HG02840 (cell line): ENCODE results near the gene MAP3K20.
"Not testable (repeated sequence)": the region's sequence is repeated elsewhere in the genome, so short reads cannot be mapped to it uniquely, and the experiment has no call there.

Source experiments
- ATAC-seq: cut with Tn5 transposase; IDR thresholded peaks from one replicate; pipeline ENCODE4 v1.9.1; 2021; ENCODE audit warnings: mild to moderate bottlenecking, moderate library complexity, moderate number of reproducible peaks; ENCODE audit not compliant: unreplicated experiment, low FRiP score

The MAP3K20 gene

GRCh38 chr2:173117678-173118077 lies 42.0 kb downstream of the MAP3K20 start:
- ATAC-seq, result no peak

- ATAC-seq, result no peak
Measured at GRCh38 chr2:173118395-173118794, 42.7 kb downstream of the MAP3K20 start.

- no peak for ATAC-seq
Measured at GRCh38 chr2:173119069-173119807, 43.6 kb downstream of the MAP3K20 start.

- ATAC-seq, result no peak
Measured at GRCh38 chr2:173119944-173120343, 44.3 kb downstream of the MAP3K20 start.

- ATAC-seq, result no peak
Measured at GRCh38 chr2:173122936-173123335, 47.3 kb downstream of the MAP3K20 start.

DNA sequence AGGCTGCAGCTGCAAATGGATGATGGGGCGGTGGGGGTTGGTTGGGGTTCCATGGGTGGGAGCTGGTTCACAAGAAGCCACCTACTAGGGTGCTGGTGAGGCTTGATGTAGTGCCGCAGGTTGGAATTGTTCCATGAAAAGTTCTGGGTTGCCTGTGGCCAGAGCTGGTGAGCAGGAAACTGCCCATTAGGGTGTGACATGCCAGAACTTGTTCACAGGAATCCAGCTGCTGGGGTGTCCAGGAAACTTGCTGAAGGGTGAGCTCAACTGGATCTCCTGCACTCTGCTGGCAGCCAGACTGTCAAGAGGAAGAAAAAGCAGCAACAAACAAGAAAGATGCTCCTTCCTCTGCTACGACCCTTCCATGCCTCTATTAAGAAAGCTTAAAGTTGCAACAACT lies 48.8 kb downstream of the MAP3K20 start:
- ATAC-seq, result no peak

DNA sequence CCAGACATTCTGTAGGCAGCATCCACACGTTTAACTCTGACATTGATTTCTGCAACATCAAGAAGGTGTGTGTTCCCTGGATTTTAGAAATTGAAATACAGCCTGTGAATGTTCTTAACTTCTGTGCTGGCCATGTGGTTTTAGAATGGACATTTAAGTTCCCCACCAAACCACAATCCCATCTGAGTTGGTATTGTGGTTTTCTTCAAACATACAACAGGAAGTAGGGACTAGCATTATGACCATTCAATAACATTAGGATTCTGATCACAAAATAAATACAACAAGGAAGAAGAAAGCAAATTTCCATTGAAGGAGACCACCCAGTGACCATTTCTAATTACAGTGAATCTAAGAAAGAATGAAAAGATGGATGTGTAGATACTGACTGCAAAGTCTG lies 51.2 kb downstream of the MAP3K20 start:
- no peak for ATAC-seq

DNA sequence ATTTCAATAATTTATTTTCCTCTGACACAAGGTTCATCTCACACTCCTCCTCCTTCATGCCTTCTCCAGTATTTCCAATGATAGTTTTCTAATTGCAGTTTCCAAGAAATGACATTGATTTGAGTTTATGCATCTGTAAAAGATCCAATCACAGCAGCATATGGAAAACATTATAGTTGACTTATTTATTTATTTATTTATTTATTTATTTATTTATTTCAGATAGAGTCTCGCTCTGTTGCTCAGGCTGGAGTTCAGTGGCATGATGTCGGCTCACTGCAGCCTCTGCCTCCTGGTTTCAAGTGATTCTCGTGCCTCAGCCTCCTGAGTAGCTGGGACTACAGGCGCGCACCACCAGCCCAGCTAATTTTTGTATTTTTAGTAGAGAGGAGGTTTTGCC lies 52.5 kb downstream of the MAP3K20 start:
- not testable (repeated sequence) for ATAC-seq

DNA sequence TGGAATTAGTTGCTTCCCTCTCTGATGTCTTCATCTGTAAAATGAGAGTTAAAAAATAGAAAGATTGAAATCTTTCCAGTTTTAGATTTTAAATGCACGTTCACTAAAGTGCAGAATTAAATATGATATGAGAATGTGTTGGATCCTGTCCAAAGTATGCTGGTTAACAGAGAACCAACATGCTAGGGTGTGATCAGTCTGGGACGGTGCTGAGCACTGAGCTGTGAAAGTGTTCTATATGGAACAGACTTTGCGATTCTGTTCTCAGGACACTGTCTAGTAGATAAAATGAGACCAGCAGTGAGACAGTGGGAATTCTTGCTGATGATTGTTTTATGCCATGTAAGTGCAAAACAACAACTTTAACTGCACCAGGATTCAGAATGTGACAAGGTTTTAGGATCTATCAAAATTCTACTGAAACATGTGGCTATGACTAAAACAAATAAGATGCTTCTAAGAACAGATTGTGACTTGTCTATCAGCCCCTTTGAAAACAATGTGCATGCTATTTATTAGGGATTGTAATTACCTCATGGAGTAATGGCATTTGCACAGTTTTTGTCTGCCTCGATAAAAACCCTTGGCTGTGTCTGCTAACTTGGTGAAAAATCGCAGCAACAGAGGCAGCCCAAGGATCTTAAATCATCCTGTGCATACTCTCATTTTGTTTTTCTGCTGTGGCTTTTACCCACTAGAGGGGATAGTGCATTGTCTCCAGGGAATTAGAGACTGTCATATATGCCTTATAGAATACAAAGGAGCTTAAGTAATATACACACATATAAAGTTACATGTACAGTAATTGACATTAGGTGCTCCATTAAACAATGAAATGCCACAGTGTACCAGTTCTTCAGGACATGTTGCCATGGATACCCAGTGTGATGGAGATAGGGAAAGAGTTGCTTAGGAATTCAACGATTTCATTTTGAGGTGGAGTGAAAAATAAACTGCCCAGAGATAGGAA lies 55.1 kb downstream of the MAP3K20 start:
- no peak for ATAC-seq

DNA sequence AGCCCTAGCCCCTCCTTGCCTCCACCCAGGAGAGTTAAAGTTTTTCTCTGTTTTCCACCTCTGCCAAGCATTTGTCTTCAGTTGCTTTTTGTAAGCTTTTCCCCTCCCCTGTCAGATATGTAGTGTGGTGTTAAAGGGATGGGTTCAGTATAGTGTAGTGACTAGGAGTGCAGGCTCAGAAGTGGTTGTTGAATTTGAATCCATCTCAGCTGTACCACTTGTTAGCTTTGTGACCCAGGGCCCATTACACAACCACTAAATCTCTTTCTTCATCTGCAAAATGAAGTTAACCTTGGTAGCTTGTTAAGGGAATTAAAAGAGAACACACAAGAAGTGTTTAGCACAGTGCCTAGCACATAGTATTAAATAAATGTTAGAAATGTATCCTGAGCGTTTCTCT lies 56.9 kb downstream of the MAP3K20 start:
- no peak for ATAC-seq

- no peak for ATAC-seq
Measured at GRCh38 chr2:173134703-173135102, 59.1 kb downstream of the MAP3K20 start.

DNA sequence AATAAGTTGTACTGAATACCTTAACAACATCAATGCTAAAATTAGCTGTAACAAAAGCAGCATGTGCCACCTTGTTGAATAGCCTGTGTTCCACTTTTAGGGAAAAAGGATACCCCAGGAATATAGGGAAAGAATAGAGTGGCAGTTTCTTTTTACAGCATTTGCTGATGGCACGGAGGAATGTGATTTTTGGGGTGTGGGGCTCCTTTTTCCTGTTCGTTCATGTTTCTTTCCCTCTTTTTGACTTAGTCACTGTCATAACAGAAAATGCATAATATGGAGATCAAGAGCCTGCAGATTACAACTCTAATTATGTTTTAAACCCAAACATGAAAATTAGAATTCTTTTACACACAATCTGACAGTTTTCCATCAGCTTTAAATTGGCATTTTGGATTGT lies 60.4 kb downstream of the MAP3K20 start:
- ATAC-seq, result no peak

DNA sequence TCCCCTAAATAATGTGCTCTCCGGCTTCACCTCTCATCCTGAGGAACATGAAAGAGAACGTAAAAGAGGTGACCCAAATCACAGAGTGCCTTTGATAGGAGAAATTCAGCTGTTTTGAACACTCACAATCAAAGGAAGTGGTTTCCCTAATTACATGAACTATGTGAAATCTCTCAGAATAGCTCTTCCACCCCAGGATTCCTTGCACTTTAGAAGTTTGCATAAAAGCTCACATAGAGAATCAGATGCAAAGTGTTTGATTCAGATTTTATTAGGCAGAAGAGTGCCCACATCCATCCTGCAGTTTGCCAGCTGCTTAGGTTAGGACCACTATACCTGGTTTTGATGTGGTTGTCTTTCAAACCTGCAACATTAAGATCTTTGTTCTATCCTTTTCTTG lies 61.0 kb downstream of the MAP3K20 start:
- no peak for ATAC-seq

GRCh38 chr2:173137610-173138009 lies 62.0 kb downstream of the MAP3K20 start:
- no peak for ATAC-seq

DNA sequence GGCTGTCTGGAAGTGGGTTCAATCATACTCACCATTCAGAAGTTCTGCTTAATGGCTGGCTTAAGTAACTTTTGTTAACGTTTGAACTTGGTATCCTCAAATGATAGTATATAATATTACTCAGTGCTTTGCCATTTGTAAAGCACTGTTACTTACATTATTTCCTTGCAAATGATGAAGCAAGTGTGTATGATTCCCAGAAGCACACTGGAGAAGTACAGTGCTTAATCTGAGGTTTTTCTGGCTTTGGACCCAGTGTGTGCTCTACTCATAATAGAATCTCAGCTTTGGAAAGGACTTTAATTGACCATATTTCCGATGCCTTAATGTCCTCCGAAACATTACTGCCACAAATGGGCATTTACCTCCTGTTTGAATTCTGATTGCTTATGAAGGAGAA lies 63.3 kb downstream of the MAP3K20 start:
- ATAC-seq, result no peak

GRCh38 chr2:173141666-173142065 lies 66.0 kb downstream of the MAP3K20 start:
- no peak for ATAC-seq

GRCh38 chr2:173145454-173145853 lies 69.8 kb downstream of the MAP3K20 start:
- ATAC-seq, result no peak

DNA sequence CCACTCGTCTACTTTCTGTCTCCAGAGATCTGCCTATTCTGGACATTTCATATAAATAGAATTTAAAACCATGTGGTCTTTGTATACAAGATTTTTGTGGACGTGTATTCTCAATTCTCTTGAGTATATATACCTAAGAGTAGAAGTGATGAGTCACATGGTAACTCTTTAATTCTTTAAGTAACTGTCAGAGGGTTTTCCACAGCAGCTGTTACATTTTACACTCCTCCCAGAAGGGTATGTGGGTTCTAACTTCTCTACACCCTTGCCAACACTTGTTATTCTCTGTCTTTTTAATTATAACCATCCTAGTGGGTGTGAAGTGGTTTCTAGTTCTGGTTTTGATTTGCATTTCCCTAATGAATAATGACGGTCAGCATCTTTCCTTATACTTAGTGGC lies 70.9 kb downstream of the MAP3K20 start:
- no peak for ATAC-seq

DNA sequence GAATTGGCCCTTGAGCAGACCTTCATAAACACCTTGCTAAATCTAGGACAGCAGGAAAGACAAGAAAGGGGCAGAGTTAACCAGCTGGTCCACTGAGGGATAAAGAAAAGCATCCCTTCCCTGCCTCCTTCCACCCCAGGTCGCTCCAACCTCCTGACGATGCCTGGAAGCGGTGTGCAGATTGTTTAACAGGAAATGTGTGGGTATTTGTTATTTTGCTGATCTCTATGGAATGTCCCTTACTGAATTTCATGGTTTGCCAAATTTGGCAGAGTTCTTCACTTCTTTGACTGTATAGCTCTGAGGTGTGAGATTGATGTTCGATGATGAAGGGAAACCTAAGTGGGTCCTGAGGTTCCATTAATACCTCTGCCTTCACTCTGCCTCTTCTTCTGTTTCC lies 72.9 kb downstream of the MAP3K20 start:
- ATAC-seq, result no peak

- no peak for ATAC-seq
Measured at GRCh38 chr2:173149491-173149890, 73.8 kb downstream of the MAP3K20 start.

GRCh38 chr2:173150087-173150486 lies 74.4 kb downstream of the MAP3K20 start:
- ATAC-seq, result no peak

GRCh38 chr2:173150963-173151362 lies 75.3 kb downstream of the MAP3K20 start:
- no peak for ATAC-seq
